GM10266 (cell line): ENCODE data around the gene COL4A6.

ENCODE experiments used
- DNase-seq: peaks from one replicate; pipeline ENCODE4 v3.0.0; 2012; ENCODE audit errors: extremely low spot score
- CTCF ChIP-seq: IDR thresholded peaks from 2 replicates; pipeline ENCODE4 v1.5.1; 2012; ENCODE audit warnings: mild to moderate bottlenecking, low read depth; ENCODE audit not compliant: control insufficient read depth, insufficient read depth; ENCODE audit errors: missing control alignments

COL4A6 gene

GRCh38 chrX:108297290-108297689, 140.9 kb downstream of the COL4A6 start:
- TF ChIP-seq CTCF: no peak
- DNase-seq: no peak

GRCh38 chrX:108292053-108292452, 146.2 kb downstream of the COL4A6 start:
- no peak for DNase-seq
- TF ChIP-seq CTCF: no peak

- no peak for TF ChIP-seq CTCF
- DNase-seq: no peak
Observed at GRCh38 chrX:108285918-108286317, 152.3 kb downstream of the COL4A6 start.

GRCh38 chrX:108285356-108285755, 152.9 kb downstream of the COL4A6 start:
- TF ChIP-seq CTCF: no peak
- DNase-seq: no peak

- no peak for DNase-seq
- no peak for TF ChIP-seq CTCF
Observed at GRCh38 chrX:108275732-108276131, 162.5 kb downstream of the COL4A6 start.

- TF ChIP-seq CTCF: no peak
- DNase-seq: no peak
Observed at GRCh38 chrX:108271397-108271787, 166.8 kb downstream of the COL4A6 start.

- no peak for TF ChIP-seq CTCF
- DNase-seq: no peak
Observed at GRCh38 chrX:108270739-108271396, 167.4 kb downstream of the COL4A6 start.
